Limb (tissue), 2 donors: ENCODE data around the gene CCNY.

Experiments
- DNase-seq, 2 donors: peaks; one replicate each; pipeline ENCODE4 v3.0.0-alpha.2; 2016; ENCODE audit errors: extremely low spot score in 2 of 2

The CCNY gene

DNA sequence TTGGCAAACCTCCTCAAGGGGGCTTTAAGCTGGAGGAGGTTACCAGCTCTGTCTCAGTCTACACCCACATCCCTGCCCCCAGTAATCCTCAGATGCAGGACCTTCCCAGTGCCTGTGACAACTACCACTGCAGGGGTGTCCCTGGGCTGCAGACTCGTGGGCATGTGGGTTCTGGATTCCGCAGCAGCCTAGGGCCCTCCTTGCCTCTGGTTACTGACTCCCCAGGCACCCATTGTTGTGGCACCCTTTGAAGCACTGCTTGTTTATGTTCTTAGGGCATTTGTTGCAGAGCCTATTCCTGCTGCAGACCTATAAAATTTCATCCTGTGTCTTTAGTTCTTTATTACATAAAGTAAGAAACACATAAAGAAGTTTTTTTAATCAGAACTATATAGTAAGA lies 217.7 kb downstream of the CCNY start:
- DNase-seq: no peak

DNA sequence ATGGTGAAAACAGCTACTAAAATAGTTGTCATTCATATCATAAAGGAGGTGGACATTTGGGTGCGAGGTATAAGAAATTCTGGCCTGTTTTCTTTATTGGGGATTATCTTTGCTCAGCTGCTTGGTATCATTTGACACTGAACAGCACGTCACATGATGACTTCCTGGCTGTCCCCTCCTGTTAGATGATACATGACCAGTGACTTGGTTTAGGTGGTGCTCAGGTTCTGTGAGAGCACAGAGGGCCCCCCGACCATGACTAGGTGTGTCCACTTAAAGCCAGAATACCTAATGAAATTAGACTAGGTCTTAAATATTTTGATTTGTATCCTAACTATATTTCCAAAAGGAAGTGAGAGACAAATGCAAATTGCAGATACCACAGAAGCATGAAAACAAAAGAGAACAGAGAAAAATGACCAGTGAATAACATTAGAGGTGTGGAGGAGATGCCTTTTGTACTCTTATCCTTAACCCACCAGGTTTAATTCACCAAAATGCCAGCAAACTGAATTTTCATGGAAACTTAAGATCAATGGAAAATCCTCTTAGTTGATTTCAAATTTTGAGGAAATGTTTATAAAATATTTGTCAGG lies 218.2 kb downstream of the CCNY start:
- no peak for DNase-seq

DNA sequence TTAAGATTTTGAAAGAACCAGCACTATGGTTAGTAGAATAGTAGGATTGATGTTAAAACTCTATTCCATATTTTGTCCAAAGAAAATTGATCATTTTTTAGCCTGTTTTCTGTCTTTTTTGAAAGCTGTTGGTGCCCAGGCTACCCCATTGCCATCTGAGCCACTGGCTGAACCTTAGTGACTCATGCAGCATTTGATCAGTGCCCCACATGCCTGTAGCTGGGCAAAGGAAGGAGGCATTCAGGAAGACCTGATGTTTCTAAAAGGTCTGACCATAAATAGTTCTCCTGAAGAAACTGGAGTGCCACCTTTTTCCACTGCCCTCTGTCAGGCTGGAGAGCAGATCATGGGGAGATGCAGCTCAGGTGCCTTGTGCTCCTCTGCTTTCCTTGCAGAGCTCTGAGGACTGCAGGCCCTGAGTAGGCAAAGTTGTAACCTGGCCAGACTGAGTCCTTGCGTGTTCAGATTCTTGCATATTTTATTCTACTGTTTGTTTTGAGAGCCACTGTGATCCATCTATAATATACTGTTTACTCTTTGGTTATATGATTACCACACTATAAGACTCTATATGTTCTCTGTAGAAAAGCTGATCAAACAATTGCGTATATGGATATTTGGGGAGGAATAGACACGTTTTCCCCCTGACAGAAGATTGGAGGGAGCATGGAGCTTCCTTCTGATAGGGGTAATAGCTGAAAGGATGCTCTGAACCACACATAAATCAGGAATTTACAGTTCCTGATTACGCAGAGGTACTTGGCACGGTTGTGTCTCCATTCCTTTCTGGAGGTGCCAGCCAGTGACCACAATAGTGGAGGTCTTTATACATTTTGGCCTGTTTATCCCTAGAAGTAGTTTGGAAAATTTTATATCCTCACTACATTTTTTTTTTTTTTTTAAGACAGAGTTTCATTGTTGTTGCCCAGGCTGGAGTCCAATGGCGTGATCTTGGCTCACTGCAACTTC lies 219.9 kb downstream of the CCNY start:
- DNase-seq: no peak

DNA sequence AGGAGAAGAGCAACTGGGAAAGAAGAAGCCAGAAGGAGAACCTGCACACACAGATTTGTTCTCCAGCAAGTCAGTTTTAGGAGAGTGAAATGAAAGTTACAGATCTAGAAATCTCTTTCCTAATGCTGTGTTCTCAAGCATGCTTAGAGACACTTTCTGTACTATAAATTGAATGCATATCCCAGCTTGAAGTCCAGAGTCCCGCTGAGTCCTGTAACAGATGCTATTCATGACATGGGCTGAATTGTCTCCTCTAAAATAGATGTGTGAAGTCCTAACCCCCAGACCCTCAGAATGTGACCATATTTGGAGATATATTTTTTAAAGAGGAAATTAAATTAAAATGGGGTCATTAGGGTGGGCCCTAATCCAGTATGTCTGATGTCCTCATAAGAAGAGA lies 222.0 kb downstream of the CCNY start:
- no peak for DNase-seq

DNA sequence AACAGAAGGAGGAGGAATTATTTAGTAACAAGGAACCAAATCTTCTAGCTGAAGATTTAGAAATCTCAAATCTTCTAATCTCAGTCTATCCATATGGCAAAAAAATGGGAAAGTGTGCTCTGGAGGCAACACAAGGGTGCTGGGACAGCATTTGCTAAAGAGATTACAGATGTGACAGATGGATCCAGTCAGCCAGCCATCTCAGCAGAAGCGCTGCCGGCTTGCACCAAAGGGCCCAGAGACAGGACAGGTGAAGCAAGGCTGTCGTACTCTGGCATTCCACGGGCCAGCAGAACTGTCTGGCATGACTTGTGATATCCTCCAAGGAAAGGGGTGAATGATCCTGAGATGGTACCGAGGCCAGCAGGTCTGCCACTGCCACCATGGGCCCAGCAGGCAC lies 223.1 kb downstream of the CCNY start:
- DNase-seq: no peak

DNA sequence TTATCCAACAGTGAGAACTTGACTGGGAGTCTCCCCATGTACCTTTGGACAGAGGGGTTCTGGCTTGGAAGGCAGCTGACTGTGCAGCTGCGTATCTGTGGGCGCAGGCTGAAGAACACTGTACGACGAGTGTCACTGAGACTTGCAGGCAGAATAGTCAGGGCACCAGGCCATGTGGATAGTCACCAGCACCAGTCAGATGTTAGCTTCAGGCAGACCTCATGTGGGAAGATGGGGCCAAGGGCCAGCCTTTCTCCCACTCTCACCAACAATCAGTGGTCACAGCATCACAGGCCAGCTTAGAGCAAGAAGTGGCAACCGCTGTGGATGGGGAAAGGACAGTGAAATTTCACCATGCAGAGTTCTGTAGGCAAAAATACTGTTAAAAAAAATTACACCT lies 225.4 kb downstream of the CCNY start:
- DNase-seq: no peak

DNA sequence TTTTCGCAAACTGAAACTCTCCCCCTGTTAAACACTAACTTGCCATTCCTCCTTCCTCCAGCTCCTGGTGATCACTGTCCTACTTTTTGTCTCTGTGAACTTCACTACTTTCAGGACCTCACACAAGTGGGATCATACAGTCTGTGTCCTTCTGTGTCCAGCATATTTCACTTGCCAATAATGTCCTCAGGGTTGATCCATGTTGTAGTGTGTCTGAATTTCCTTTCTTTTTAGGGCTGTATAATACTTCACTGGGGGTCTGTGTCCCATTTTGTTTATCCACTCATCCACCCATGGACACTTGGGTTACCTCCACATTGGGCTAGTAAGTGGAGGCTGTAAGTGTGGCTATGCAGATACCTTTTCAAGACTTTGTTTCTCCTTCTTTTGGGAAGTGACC lies 226.1 kb downstream of the CCNY start:
- no peak for DNase-seq

DNA sequence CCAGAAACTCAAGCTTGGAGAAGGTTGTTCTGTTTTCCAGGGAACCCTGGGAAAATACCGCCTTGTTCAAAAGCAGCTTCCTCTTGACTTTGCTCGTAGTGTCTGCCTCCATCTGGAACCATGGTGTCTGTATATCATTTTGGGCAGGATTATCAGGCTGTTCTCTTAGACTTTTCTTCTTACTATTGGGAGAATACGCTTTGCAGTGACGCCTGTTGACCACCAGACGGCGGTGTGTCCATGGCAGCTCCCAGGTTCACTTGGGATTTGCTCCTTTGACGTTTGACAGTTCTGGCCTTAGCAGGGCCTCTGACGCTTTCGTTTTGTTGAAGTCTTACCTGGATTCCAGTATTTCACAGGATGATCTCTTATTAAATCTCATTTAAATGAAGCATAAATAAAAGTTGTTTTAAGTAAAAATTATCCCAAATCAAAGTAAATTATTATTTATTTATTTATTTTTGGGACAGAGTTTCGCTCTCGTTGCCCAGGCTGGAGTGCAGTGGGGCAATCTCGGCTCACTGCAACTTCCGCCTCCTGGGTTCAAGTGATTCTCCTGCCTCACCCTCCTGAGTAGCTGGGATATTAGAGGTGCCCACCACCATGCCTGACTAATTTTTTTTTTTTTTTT lies 227.1 kb downstream of the CCNY start:
- peak; percentile 59 to 70 for DNase-seq

DNA sequence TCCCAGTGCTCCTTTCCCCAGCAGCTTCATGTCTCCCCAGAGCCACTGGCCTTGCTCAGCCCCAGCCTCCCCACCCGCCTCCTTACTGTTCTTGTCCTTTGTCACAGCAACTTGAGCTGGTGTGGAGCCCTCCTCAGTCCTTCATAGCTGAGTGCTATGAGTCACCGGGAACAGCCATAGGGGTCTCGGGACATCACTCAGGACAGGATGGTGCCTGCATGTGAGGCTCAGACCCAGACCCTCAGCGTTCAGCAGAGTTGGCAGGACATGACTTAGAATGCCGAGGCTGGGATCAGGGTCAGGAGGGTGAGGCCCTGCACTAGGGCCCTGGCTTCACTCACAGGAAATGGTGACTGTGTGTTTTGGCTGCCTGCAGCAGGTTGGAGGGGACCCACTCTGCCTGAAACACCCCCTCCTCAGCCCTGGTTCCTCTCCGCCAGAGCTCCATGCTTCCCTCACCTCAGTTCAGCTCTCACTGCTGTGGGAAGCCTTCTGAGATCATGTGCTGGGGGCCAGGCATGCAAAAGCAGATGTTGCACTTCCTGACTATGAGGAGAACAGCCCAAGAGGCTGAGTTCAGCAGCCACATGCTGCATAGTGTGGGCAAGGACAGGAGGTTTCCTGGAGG lies 228.1 kb downstream of the CCNY start:
- DNase-seq: no peak

DNA sequence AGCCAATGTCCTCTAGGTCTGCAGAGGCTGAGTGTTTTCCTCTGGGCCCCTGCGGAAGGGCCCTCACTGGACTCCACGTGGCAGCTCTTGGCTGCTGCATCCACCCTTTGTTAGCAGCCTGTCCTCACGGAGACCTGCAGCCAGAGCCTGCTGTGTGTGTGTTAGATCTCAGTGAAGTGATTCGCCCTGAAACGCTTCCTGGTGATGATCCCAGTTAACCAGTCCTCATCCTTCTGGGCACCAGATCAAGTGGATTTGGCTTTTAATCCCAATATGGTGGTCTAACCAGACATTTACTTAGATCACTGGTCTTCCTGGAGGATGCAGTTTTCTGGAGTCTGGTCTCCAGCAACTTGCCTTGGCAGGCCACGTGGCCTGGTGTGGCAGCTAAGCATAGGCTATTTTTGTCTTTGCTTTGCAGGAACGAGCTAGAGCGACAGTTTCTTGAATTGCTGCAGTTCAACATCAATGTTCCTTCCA lies 229.3 kb downstream of the CCNY start:
- no peak for DNase-seq

DNA sequence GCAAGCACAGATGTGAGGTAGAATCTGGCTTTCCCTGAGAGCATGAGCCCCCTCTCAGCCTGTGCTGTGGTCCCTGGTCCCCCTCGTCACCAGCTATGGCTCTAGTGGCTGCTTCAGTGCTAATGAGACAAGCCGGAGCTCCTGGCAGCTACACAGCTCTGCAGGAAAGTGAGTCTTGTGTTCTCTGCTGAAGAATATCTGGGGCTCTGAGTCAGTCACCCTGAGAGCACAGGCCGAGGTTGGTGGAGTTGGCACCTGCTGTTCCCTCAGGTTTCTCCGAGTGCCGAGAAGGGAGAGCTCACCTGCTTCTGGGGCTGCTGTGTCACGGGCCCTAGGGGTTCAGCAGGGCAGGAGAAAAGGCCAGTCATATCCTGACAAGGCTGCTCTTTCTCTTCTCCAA lies 231.6 kb downstream of the CCNY start:
- no peak for DNase-seq

DNA sequence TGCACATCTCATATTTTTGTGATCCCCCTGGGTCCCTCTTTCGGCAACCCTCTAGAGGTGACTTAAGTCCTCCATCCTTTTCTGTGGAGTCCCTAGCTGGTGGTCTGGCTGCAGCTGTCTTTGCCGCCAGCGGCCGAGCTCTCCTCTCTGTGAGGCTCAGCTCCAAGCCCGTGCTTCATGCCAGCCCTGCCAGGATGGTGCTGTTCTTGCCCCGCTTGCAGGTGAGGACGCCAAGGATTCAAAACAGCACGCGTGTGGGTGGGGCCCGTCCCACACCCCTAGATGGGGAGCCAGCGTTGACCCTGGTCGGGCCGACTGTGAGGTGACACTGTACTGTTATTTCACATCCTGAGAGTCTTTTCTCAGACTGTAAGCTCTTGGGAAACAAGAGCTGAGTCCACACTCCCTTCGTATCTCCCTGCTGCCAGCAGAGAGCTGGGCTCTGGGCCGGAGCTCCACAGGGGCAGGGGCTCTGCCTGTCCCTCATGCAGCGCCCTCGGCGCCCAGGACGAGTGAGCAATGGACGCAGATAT lies 232.2 kb downstream of the CCNY start:
- no peak for DNase-seq

DNA sequence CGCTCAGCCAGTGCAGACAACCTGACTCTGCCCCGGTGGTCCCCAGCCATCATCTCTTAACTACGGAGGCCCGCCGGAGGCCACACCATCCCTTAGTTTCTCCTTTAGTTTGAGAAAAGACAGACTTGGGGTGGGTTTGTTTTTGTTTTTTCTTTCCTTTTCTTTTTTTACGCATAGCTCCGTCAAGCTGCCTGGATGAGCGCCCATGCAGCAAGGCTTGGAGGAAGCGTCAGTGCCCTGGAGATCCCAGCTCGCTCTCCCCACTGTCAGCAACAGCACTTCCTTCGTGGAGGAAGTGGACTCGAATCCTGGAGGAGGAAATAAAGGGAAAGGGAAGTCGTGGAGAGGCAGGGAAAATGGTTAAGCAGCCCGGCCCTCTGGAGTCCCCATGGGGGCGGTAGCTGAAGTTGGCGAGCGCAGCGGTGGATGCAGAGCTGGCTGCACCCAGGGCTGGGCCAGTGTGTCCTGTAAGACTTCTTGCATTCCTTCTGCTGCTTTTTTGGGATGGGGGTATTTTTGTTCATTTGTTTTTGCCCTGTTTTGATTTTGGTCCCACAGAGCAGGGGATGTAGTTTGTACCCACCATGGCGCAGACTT lies 232.9 kb downstream of the CCNY start:
- DNase-seq: no peak

DNA sequence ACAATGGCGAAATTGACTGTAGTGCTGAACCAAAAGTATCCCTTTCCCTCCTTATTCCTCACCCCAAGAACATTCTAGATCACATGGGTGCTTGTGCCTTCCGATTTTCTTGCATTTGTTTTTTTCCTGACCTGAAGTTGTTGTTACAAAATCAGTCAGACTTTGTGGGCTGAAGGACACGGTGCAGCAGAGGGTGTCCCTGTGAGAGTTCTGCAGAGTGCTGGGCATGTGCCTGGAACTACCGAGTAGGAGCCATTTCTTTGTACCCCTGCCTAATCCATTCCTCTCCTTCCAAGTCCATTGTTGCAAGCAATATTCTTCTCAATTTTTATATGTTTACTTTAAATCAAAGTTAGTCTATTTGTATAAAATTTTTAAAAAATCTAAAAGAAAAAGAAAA lies 233.5 kb downstream of the CCNY start:
- no peak for DNase-seq

DNA sequence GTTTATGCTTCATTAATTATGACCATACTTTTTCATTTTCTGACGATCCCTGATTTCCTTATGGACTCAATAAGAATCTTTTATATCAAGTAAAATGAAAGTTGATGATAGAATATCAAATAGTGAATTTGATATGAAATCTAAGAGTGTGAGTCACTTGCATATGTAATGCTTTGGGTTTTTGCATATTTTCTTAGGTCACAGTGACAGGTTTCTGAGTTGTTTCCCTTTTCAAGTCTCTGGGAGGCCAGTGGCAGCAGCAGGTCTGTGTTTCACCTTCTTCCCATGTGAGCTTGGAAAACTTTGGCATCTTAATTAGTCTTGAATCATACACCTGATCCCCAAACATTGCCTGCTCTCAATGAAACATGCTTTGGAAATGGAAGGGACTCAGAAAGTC lies 234.1 kb downstream of the CCNY start:
- no peak for DNase-seq

DNA sequence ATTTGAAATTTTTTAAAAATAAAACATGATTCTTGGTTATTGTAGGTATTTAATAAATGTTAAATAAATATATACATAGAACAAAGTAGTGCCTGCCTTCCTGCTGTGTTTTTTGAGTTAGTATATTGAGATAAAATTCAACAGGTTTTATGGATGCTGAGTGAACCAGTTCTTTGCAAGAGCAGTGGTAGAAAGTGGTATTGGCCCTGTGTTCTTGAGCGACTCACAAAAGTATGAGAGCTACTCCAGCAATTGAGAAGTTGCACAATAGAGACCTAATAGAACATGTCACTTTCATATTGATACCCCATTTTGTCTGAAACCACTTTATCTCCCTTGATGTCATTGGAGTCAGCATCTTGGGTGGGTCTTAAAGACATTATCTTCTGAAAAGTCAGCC lies 236.3 kb downstream of the CCNY start:
- no peak for DNase-seq

DNA sequence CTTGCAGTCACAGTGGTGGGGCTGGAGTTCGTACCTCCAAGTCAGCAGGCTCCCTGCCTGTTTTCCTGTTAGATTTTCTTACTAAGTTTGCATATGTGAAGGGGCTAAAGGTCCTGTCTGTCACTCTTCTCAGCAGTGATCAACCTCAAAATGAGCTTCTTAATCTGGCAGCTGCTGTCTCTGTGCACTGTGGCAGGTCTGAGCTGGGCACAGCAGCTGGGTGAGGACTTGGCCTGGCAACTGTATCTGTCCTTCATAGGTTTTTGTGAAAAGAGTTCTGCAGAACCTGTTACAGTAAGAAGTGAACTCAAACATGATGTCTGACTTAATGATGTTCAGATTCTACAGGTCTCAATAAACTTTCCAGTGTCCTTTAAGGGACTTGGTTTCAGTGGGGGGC lies 237.5 kb downstream of the CCNY start:
- DNase-seq: no peak

DNA sequence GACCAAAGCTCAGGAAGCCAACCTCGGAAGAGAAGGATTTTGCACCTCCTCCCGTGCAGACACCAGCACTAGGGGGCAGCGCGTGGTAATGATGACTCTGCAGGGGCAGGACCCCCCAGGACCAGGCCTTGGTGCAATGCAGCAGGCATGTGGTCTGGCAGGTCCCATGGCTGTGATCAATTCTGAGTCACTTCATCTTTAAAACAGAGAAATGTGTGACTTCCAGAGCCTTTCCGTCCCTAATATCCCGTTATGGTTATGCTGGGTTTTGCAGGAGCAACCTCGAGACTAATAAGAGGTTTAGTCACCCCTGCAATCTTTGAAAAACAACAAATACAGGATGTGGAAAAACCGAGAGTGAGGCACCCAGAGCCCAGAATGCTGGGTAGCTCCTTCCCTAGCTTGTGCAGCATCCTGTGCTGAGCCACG lies 238.6 kb downstream of the CCNY start:
- DNase-seq: no peak

DNA sequence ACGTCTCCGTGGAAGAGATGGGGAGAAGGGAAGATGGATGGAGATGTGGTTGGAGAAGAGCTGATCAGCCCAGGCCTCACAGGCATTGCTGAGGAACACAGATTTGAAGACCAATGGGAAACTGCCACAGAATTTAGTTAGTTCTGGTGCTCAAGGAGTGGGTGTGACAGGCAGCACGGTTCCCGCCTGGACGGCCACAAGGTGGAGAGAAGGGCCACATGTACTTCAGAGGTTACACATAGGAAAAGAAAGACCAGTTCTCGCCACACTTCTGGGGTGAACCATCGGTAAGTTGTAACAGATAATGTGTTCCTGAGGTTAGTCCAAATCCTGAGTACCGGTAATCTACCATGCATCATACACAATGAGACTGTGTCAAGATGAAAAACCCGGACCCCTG lies 239.3 kb downstream of the CCNY start:
- DNase-seq: no peak

DNA sequence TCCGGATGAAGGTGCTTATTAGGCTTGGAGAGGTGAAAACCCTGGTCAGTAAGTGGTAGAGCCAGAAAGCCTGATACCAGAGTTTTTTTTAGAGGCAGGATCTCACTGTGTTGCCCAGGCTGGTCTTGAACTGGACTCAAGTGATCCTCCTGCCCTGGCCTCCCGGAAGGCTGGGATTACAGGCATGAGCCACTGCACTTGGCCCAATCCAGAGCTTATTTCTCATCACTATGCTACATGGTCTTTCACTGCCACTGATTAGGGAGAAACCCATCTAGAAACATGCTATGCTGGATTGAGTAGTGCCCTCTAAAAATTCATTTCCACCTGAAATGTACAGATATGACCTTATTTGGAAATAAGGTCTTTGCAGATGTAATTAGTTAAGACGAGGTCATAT lies 240.4 kb downstream of the CCNY start:
- DNase-seq: no peak

DNA sequence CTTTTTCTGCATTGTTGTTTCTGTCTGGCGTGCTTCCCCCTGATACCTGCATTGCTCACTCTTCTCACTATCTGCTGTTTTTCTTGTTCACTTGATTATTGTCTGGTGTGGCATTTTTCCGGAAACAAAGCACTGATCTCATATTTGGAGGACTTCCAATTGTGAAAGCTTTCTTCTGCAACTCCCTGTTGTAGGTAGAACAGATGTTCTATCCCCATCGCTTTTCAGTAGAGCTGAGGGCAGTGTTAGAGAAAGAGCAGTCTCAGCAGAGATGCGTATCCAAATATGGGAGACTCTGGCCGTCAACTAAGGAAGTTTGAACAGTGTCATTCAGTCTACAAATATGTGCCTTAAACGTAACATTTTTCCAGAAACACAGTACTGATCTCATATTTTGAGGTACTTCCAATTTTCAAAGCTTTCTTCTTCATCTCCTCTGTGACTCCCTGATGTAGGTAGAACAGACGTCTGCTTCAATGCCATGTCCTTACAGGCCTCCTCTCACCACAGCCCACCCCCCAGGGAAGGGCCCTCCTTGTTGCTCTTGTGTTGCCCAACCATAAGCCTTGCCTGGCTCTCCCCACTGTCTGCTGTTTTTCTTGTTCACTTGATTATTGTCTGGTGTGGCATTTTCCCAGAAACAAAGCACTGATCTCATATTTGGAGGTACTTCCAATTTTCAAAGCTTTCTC lies 241.8 kb downstream of the CCNY start:
- no peak for DNase-seq
